Panc1 (cell line): ENCODE results near the gene BAIAP2. TPM values are rescaled to one million over a fixed set of nuclear protein-coding genes. Genes with fewer than 3 reads are reported as not detected.

Experiments used
- ATAC-seq: fragments of 200-7000 bp; cut with Tn5 transposase; 2 replicates; pipeline ENCODE4 v1.9.1; 2020; ENCODE audit warnings: mild to moderate bottlenecking, moderate library complexity
- BruUV-seq: library from RNA; stranded (reverse); fragments of 400-500 nt; replicated peaks from 2 replicates; lab custom pipeline; 2021; lab: Mats Ljungman, UMichigan
- CTCF ChIA-PET: fragments of 300-600 bp; sonication (Branson Sonifier 250); formaldehyde crosslinking; loops from one replicate; lab custom pipeline; 2022; ENCODE audit warnings: antibody characterized with exemption; lab: Charles Lee
- POLR2A ChIA-PET: fragments of 300-600 bp; sonication (Branson Sonifier 250); formaldehyde crosslinking; loops from one replicate; lab custom pipeline; 2022; ENCODE audit warnings: antibody characterized with exemption; lab: Charles Lee
- DNase-seq: peaks from one replicate; pipeline ENCODE4 v3.0.0-alpha.2; 2010; ENCODE audit warnings: low read depth, low spot score
- H3K27ac ChIP-seq: 2 replicates; pipeline ENCODE4 v1.5.1; 2011; ENCODE audit warnings: mild to moderate bottlenecking, low read length, inconsistent platforms
- H3K27me3 ChIP-seq: fragments of 200-500 bp; sonication (Bioruptor generic); 2 replicates; pipeline ENCODE4 v1.6.0; 2014; ENCODE audit warnings: low read length, inconsistent platforms; ENCODE audit not compliant: control insufficient read depth, insufficient read depth
- H3K36me3 ChIP-seq: fragments of 200-500 bp; sonication (Bioruptor generic); 2 replicates; pipeline ENCODE4 v1.5.1; 2014; ENCODE audit warnings: inconsistent platforms, mild to moderate bottlenecking, low read length, moderate library complexity; ENCODE audit not compliant: control insufficient read depth, insufficient read depth
- H3K4me1 ChIP-seq: 2 replicates; pipeline ENCODE4 v1.5.1; 2011; ENCODE audit warnings: inconsistent platforms, mild to moderate bottlenecking, low read length, moderate library complexity; ENCODE audit not compliant: control insufficient read depth, insufficient read depth
- H3K4me3 ChIP-seq, 2 experiments: 2 replicates each; pipeline ENCODE4 v1.5.1; 2011 to 2012; ENCODE audit warnings: low read depth in 2 of 2, low read length in 2 of 2, mild to moderate bottlenecking in 2 of 2, inconsistent platforms in 1 of 2, moderate library complexity in 1 of 2
- H3K9me3 ChIP-seq: fragments of 200-500 bp; sonication (Bioruptor generic); 2 replicates; pipeline ENCODE4 v1.5.1; 2014; ENCODE audit warnings: low read depth, mild to moderate bottlenecking, inconsistent platforms, low read length, moderate library complexity; ENCODE audit not compliant: control insufficient read depth, insufficient read depth
- POLR2AphosphoS5 ChIP-seq: IDR thresholded peaks from 2 replicates; pipeline ENCODE4 v1.6.1; 2012; ENCODE audit warnings: mild to moderate bottlenecking, low read depth, low read length, moderate library complexity
- SIN3A ChIP-seq: IDR thresholded peaks from 2 replicates; pipeline ENCODE4 v1.6.1; 2012; ENCODE audit warnings: low read depth, mild to moderate bottlenecking, low read length, moderate library complexity, borderline replicate concordance; ENCODE audit not compliant: insufficient read depth
- TCF7L2 ChIP-seq: IDR thresholded peaks from 2 replicates; pipeline ENCODE4 v1.6.1; 2011; ENCODE audit warnings: mild to moderate bottlenecking, low read depth, low read length, inconsistent platforms
- in situ Hi-C: cut with HindIII; loops from 2 replicates; pipeline ENCODE4 v1.10.0; 2016; ENCODE audit warnings: low sequenced_read_pairs, low pct_unique_long_range_greater_than_20kb
- intact Hi-C: fragments of 100-400 bp; cut with micrococcal nuclease; formaldehyde crosslinking; loops from one replicate; pipeline ENCODE4 v1.10.0; 2022; ENCODE audit not compliant: unreplicated experiment
- total RNA-seq: library from RNA; stranded (reverse); gene quantifications from one replicate; pipeline ENCODE4 v1.2.1, GENCODE V29; 2021; ENCODE audit not compliant: unreplicated experiment
- TF ChIP-seq, protein P1 (sequence below): fragments of 450-650 bp; IDR thresholded peaks from 2 replicates; pipeline ENCODE4 v1.5.1; 2017; ENCODE audit warnings: mild to moderate bottlenecking
- TF ChIP-seq, protein P2 (sequence below), 2 experiments: IDR thresholded peaks; 2 replicates each; pipeline ENCODE4 v1.6.1; 2011 to 2012; ENCODE audit warnings: low read depth in 2 of 2, control low read depth in 1 of 2, low read length in 1 of 2, mild to moderate bottlenecking in 1 of 2, moderate library complexity in 1 of 2; ENCODE audit not compliant: insufficient read depth in 1 of 2

The BAIAP2 gene
- total RNA-seq, 1 experiment from 2014 or later: 125 TPM

DNA sequence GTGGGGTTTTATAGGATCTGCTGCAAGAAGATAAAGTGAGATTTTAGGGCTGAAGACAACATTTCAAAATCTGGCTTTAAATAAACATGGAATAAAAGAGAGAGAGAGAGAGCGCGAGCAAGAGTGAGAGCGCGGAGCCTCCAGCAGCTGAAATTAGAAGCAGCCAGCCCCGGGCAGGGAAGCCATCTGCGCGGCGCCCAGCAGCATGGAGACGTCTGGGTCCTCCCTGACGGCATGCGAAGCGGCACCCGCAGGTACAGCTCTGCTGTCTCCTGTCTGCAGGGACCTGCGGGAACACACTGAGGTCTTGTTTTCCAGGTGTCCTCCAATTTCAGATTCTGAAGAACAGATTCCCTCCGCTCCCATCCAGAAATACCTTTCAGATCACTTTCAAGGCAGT is 7.9 kb upstream of the BAIAP2 start:
- intact Hi-C loops (no loop called here), in situ Hi-C loops (no loop called here)
- ChIA-PET CTCF (no interaction called here), POLR2A (no interaction called here)
- no peaks in the 10 kb centered on the region for H3K36me3 ChIP-seq
- no peak for DNase-seq
- H3K27me3 ChIP-seq: no peaks in the 10 kb centered on the region
- no peak overlapping the region for H3K27ac ChIP-seq
- H3K4me1 ChIP-seq: peaks cover 11% of the 10 kb centered on the region
- no peak overlapping the region for H3K4me3 ChIP-seq
- ATAC-seq: no peak
- TF ChIP-seq TCF7L2 (no peak), POLR2AphosphoS5 (no peak), SIN3A (no peak)
- TF ChIP-seq, protein P1, sequence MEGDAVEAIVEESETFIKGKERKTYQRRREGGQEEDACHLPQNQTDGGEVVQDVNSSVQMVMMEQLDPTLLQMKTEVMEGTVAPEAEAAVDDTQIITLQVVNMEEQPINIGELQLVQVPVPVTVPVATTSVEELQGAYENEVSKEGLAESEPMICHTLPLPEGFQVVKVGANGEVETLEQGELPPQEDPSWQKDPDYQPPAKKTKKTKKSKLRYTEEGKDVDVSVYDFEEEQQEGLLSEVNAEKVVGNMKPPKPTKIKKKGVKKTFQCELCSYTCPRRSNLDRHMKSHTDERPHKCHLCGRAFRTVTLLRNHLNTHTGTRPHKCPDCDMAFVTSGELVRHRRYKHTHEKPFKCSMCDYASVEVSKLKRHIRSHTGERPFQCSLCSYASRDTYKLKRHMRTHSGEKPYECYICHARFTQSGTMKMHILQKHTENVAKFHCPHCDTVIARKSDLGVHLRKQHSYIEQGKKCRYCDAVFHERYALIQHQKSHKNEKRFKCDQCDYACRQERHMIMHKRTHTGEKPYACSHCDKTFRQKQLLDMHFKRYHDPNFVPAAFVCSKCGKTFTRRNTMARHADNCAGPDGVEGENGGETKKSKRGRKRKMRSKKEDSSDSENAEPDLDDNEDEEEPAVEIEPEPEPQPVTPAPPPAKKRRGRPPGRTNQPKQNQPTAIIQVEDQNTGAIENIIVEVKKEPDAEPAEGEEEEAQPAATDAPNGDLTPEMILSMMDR: no peak
- no peaks in the 10 kb centered on the region for H3K9me3 ChIP-seq
- no TSS peak for BruUV-seq

DNA sequence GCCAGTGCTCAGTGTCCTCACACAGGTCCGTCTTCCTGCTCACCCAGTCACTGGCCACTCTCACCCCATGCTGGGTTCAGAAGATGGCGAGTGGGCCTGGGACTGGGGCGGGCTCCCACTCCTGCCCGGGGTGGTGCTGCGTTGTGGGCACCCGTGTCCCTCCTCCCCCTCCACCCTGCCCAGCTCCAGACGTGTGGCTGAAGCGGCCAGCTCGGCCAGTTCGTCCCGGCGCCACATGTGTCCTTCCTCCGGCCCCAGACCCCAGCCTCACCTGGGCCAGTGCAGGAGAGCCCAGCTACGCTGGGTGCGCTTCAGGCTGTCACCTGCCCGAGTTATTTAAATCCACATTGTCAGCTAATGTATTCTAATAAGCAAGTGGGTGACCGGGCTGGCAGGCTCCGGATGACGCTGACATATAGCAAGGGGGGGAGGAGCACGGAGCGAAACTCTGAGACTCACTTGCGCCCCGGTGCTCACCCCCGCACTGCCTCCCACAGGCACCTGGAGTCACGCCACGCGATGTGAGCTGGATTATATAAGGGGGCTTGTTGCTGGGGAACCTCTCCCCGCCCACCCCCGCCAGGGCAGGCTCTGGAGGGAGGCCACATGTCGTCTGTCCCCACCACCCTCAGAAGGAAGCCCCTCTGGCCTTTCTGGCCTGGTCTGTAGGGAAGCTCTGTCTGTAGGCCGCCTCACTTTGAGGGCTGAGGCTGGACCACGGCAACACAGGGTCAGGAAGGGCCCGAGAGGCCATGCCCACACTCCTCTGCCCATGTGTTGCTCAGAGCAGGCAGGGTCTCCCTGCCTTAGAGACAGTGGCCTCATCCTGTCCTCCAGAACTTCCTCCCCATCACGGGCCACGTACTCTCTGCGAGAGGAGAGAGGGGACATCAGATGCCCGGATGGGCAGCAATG is 7.1 kb upstream of the BAIAP2 start:
- H3K4me3 ChIP-seq: no peak overlapping the region
- ATAC-seq (no peak), DNase-seq (no peak)
- no peaks in the 10 kb centered on the region for H3K27me3 ChIP-seq
- no TSS peak for BruUV-seq
- peaks cover 8% of the 10 kb centered on the region for H3K4me1 ChIP-seq
- TF ChIP-seq POLR2AphosphoS5 (no peak), TCF7L2 (no peak), SIN3A (no peak)
- TF ChIP-seq, protein P2, sequence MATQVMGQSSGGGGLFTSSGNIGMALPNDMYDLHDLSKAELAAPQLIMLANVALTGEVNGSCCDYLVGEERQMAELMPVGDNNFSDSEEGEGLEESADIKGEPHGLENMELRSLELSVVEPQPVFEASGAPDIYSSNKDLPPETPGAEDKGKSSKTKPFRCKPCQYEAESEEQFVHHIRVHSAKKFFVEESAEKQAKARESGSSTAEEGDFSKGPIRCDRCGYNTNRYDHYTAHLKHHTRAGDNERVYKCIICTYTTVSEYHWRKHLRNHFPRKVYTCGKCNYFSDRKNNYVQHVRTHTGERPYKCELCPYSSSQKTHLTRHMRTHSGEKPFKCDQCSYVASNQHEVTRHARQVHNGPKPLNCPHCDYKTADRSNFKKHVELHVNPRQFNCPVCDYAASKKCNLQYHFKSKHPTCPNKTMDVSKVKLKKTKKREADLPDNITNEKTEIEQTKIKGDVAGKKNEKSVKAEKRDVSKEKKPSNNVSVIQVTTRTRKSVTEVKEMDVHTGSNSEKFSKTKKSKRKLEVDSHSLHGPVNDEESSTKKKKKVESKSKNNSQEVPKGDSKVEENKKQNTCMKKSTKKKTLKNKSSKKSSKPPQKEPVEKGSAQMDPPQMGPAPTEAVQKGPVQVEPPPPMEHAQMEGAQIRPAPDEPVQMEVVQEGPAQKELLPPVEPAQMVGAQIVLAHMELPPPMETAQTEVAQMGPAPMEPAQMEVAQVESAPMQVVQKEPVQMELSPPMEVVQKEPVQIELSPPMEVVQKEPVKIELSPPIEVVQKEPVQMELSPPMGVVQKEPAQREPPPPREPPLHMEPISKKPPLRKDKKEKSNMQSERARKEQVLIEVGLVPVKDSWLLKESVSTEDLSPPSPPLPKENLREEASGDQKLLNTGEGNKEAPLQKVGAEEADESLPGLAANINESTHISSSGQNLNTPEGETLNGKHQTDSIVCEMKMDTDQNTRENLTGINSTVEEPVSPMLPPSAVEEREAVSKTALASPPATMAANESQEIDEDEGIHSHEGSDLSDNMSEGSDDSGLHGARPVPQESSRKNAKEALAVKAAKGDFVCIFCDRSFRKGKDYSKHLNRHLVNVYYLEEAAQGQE (IDR thresholded peaks at IDR 0.05; ENCODE audit: insufficient read depth in 1 of 2, low read depth in 2 of 2, low read length in 1 of 2): no peak
- TF ChIP-seq, protein P1: no peak
- H3K27ac ChIP-seq: no peak overlapping the region
- POLR2A ChIA-PET: no interaction called here
- no peaks in the 10 kb centered on the region for H3K9me3 ChIP-seq
- in situ Hi-C loops: no loop called here
- H3K36me3 ChIP-seq: no peaks in the 10 kb centered on the region
- intact Hi-C loops: no loop called here
- CTCF ChIA-PET: no interaction called here
